ENCODE measurements around the gene COLEC11. TPM values are rescaled to one million over a fixed set of nuclear protein-coding genes. Genes with fewer than 3 reads are reported as not detected.

COLEC11 gene
- total RNA-seq, 1 donor from 2014 or later, result 40.1 TPM

Other genes with a start within 250 kb of the COLEC11 start
- 10.9 TPM for gene EIPR1, start 217.3 kb upstream of the COLEC11 start, total RNA-seq
- gene TRAPPC12, start 215.4 kb upstream of the COLEC11 start, total RNA-seq, result 51.9 TPM
- 297 TPM for gene ADI1, start 75.6 kb upstream of the COLEC11 start, total RNA-seq
- 9.5 TPM for gene RNASEH1, start 36.8 kb upstream of the COLEC11 start, total RNA-seq
- gene RPS7, start 19.9 kb upstream of the COLEC11 start, total RNA-seq, result 388 TPM
- 0.20 TPM for gene ALLC, start 63.1 kb downstream of the COLEC11 start, total RNA-seq
- gene DCDC2C, start 108.5 kb downstream of the COLEC11 start, total RNA-seq, result not detected